ENCODE measurements around the gene PBX3. TPM values are rescaled to one million over a fixed set of nuclear protein-coding genes. Genes with fewer than 3 reads are reported as not detected.

Gene PBX3
- total and polyA plus RNA-seq, 2 donors (not counting 1 experiment from before 2014, with no cell fraction given) = 35.8 to 51.8 TPM

- Histone ChIP-seq H3K4me1 (ENCODE audit: control insufficient read depth, extremely low read depth, insufficient read depth, low read length) (no peaks in the 10 kb centered on the region), H4K20me1 (ENCODE audit: control insufficient read depth, extremely low read depth, insufficient read depth, low read length) (no peaks in the 10 kb centered on the region), H3K27me3 (ENCODE audit: control insufficient read depth, insufficient read depth, low read length) (no peaks in the 10 kb centered on the region), H3K27ac (ENCODE audit: insufficient read depth, low read length) (no peak overlapping the region), H3K9ac (ENCODE audit: insufficient read depth, low read length) (no peak overlapping the region), H2AFZ (ENCODE audit: low read length) (no peak overlapping the region), H3K4me2 (ENCODE audit: extremely low read depth, insufficient read depth, low read length) (no peak overlapping the region), H3K36me3 (ENCODE audit: control insufficient read depth, insufficient read depth, low read length) (no peaks in the 10 kb centered on the region), H3K4me3 (replicated peaks in 1 of 4; ENCODE audit: control extremely low read depth in 1 of 4, insufficient read depth in 1 of 4, low read depth in 3 of 4, low read length in 4 of 4) (no peak overlapping the region), H3K9me3 (ENCODE audit: control insufficient read depth, insufficient read depth, low read depth, low read length) (no peaks in the 10 kb centered on the region), H3K79me2 (ENCODE audit: control insufficient read depth, insufficient read depth, low read length) (no peaks in the 10 kb centered on the region)
- no peak for DNase-seq (ENCODE audit: low read depth in 2 of 2)
- no peak for TF ChIP-seq EZH2 (IDR thresholded peaks at IDR 0.05; ENCODE audit: low read length, missing control alignments)
- TF ChIP-seq, protein P1, sequence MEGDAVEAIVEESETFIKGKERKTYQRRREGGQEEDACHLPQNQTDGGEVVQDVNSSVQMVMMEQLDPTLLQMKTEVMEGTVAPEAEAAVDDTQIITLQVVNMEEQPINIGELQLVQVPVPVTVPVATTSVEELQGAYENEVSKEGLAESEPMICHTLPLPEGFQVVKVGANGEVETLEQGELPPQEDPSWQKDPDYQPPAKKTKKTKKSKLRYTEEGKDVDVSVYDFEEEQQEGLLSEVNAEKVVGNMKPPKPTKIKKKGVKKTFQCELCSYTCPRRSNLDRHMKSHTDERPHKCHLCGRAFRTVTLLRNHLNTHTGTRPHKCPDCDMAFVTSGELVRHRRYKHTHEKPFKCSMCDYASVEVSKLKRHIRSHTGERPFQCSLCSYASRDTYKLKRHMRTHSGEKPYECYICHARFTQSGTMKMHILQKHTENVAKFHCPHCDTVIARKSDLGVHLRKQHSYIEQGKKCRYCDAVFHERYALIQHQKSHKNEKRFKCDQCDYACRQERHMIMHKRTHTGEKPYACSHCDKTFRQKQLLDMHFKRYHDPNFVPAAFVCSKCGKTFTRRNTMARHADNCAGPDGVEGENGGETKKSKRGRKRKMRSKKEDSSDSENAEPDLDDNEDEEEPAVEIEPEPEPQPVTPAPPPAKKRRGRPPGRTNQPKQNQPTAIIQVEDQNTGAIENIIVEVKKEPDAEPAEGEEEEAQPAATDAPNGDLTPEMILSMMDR (conservative IDR thresholded peaks at IDR 0.05 in 1 of 2, IDR thresholded peaks at IDR 0.05 in 1 of 2; ENCODE audit: low read depth in 1 of 2, low read length in 2 of 2) = no peak
Measured at GRCh38 chr9:125979383-125979782, 232.2 kb downstream of the PBX3 start.

DNA sequence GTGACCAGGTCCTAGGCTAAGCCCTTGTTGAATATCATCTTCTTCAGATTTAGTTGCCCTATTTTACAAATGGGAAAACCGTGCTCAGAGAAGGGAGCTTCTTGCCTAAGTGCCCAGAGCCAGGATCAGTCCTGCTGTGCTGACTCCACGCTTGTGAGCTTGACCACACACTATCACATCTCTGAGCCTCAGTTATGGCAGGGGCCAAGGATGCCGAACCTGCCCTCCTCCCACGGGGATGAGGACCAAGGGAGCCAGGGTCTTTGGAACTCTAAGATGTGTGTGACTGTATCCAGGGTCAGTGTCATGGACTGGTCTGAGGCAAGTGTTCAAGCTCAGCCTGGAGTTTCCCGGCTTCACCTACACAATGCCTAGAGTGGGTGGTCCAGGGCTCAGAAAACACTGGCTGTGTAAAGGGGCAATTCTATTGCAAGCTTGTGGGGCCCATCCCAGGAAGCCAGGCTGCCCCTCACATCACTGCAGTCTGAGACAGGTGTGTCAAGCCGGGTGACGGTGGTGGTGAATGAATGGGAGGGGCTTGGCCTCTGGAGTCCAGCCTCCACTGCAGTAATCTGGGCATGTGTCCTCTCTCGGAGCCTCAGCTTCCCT is 235.7 kb downstream of the PBX3 start:
- no peak for DNase-seq (ENCODE audit: low read depth in 2 of 2)
- Histone ChIP-seq H3K4me3 (replicated peaks in 1 of 4; ENCODE audit: control extremely low read depth in 1 of 4, insufficient read depth in 1 of 4, low read depth in 3 of 4, low read length in 4 of 4) (no peak overlapping the region), H4K20me1 (ENCODE audit: control insufficient read depth, extremely low read depth, insufficient read depth, low read length) (no peaks in the 10 kb centered on the region), H3K4me1 (ENCODE audit: control insufficient read depth, extremely low read depth, insufficient read depth, low read length) (no peaks in the 10 kb centered on the region), H3K36me3 (ENCODE audit: control insufficient read depth, insufficient read depth, low read length) (no peaks in the 10 kb centered on the region), H3K27ac (ENCODE audit: insufficient read depth, low read length) (no peak overlapping the region), H3K9ac (ENCODE audit: insufficient read depth, low read length) (no peak overlapping the region), H3K79me2 (ENCODE audit: control insufficient read depth, insufficient read depth, low read length) (no peaks in the 10 kb centered on the region), H3K4me2 (ENCODE audit: extremely low read depth, insufficient read depth, low read length) (no peak overlapping the region), H2AFZ (ENCODE audit: low read length) (no peak overlapping the region), H3K27me3 (ENCODE audit: control insufficient read depth, insufficient read depth, low read length) (no peaks in the 10 kb centered on the region), H3K9me3 (ENCODE audit: control insufficient read depth, insufficient read depth, low read depth, low read length) (no peaks in the 10 kb centered on the region)
- TF ChIP-seq, protein P1 (conservative IDR thresholded peaks at IDR 0.05 in 1 of 2, IDR thresholded peaks at IDR 0.05 in 1 of 2; ENCODE audit: low read depth in 1 of 2, low read length in 2 of 2) = no peak
- TF ChIP-seq EZH2 (IDR thresholded peaks at IDR 0.05; ENCODE audit: low read length, missing control alignments) = no peak

DNA sequence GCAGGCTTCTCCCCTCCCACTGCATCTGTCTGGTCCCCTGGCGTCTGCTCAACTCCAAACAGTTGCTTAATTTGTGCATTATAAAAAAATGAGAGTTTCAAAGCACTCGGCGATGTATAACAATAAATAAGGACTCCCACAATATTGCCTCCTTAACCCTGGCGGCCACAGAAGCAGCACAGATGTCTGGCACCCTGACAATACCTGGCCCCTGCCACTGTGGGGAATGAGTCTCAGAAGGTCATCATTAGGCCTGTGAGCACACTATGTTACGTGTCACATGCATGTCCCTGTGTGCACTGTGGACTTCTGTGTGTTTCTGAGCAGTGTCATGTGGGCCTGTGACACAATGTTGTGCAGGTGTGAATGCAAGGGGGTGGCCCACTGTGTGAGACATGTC is 236.5 kb downstream of the PBX3 start:
- no peak overlapping the region for H2AFZ ChIP-seq (ENCODE audit: low read length)
- no peak overlapping the region for H3K4me3 ChIP-seq (replicated peaks in 1 of 4; ENCODE audit: control extremely low read depth in 1 of 4, insufficient read depth in 1 of 4, low read depth in 3 of 4, low read length in 4 of 4)
- H3K27ac ChIP-seq (ENCODE audit: insufficient read depth, low read length) = no peak overlapping the region
- DNase-seq (ENCODE audit: low read depth in 2 of 2) = no peak
- no peaks in the 10 kb centered on the region for H3K27me3 ChIP-seq (ENCODE audit: control insufficient read depth, insufficient read depth, low read length)
- no peak overlapping the region for H3K4me2 ChIP-seq (ENCODE audit: extremely low read depth, insufficient read depth, low read length)
- H3K4me1 ChIP-seq (ENCODE audit: control insufficient read depth, extremely low read depth, insufficient read depth, low read length) = no peaks in the 10 kb centered on the region
- H3K9ac ChIP-seq (ENCODE audit: insufficient read depth, low read length) = no peak overlapping the region
- H4K20me1 ChIP-seq (ENCODE audit: control insufficient read depth, extremely low read depth, insufficient read depth, low read length) = no peaks in the 10 kb centered on the region
- H3K79me2 ChIP-seq (ENCODE audit: control insufficient read depth, insufficient read depth, low read length) = no peaks in the 10 kb centered on the region
- TF ChIP-seq EZH2 (IDR thresholded peaks at IDR 0.05; ENCODE audit: low read length, missing control alignments) = no peak
- TF ChIP-seq, protein P1 (conservative IDR thresholded peaks at IDR 0.05 in 1 of 2, IDR thresholded peaks at IDR 0.05 in 1 of 2; ENCODE audit: low read depth in 1 of 2, low read length in 2 of 2) = no peak
- no peaks in the 10 kb centered on the region for H3K36me3 ChIP-seq (ENCODE audit: control insufficient read depth, insufficient read depth, low read length)
- no peaks in the 10 kb centered on the region for H3K9me3 ChIP-seq (ENCODE audit: control insufficient read depth, insufficient read depth, low read depth, low read length)
